ENCODE measurements around the gene SPI1.

GRCh38 chr11:47329431-47329986 is 48.8 kb downstream of the SPI1 start:
- TF ChIP-seq POLR2A (IDR thresholded peaks at IDR 0.05) = no peak
- no peak for TF ChIP-seq POLR2AphosphoS5 (IDR thresholded peaks at IDR 0.05; ENCODE audit: insufficient read depth in 1 of 2, low read depth in 1 of 2)
- no peak for TF ChIP-seq CTCF (IDR thresholded peaks at IDR 0.05)

Measured in vagina (tissue), 2 donors.